ENCODE measurements around the gene ZBTB11.

ZBTB11 gene

DNA sequence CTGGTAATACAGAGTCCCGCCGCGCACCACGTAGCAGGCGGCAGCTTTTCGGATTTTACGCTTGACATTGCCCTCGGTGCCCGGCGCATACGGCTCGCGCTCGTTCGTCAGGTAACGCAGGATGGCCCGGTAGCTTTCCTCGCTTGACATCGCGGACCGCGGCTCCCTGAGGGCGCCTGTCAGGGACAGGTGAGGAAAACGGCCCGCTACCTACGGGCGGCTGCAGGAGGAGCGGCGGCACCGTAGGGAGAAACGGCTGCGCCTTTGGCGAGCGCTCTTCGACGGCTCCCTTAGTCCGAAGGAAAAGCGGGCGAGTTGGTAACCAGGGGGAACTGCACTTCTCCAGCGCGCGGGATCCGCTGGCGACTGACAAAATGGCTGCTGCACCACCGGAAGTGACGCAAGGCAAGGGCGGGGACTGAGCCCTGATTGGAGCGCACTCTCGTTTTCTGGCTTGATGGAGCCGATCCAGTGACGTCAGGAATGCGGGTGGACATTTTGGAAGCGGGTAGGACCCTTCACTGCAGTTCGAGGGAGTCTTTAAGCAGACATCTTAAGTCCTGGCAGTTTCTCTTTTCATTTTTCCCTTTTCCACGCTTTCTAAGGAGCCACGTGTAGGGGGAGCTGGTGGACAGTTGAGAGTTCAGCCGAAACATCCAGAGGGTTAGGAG, at the start of gene ZBTB11 (continued):
- TF ChIP-seq ZNF768 (tag by site-specific recombination; IDR thresholded peaks at IDR 0.05): no peak
- peak; percentile 42 for TF ChIP-seq ZNF654 (tag by site-specific recombination; IDR thresholded peaks at IDR 0.05; ENCODE audit: low read depth)
- no peak for TF ChIP-seq ZBTB48 (tag by site-specific recombination; IDR thresholded peaks at IDR 0.05)
- TF ChIP-seq ZNF394 (tag by site-specific recombination; IDR thresholded peaks at IDR 0.05; ENCODE audit: borderline replicate concordance): peak; percentile 32; the same call in 1 of the 2 replicates
- peak; percentile 46; the same call in 1 of the 2 replicates for TF ChIP-seq SP7 (tag by site-specific recombination; IDR thresholded peaks at IDR 0.05)
- no peak for TF ChIP-seq ZNF530 (tag by site-specific recombination; IDR thresholded peaks at IDR 0.05; ENCODE audit: low read depth)
- TF ChIP-seq, protein P1, sequence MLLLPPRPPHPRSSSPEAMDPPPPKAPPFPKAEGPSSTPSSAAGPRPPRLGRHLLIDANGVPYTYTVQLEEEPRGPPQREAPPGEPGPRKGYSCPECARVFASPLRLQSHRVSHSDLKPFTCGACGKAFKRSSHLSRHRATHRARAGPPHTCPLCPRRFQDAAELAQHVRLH (tag by site-specific recombination; IDR thresholded peaks at IDR 0.05): 0 out of 2 replicates have a peak, but pooled peaks have one; percentile 53
- no peak for TF ChIP-seq ZNF529 (tag by site-specific recombination; IDR thresholded peaks at IDR 0.05; ENCODE audit: insufficient replicate concordance)
- TF ChIP-seq ZNF623 (tag by site-specific recombination; IDR thresholded peaks at IDR 0.05): no peak
- TF ChIP-seq HOXC10 (CRISPR knock-in tag; IDR thresholded peaks at IDR 0.05): no peak
- TF ChIP-seq ZBTB21 (tag by site-specific recombination; IDR thresholded peaks at IDR 0.05): peak; percentile 89
- TF ChIP-seq, protein P2, sequence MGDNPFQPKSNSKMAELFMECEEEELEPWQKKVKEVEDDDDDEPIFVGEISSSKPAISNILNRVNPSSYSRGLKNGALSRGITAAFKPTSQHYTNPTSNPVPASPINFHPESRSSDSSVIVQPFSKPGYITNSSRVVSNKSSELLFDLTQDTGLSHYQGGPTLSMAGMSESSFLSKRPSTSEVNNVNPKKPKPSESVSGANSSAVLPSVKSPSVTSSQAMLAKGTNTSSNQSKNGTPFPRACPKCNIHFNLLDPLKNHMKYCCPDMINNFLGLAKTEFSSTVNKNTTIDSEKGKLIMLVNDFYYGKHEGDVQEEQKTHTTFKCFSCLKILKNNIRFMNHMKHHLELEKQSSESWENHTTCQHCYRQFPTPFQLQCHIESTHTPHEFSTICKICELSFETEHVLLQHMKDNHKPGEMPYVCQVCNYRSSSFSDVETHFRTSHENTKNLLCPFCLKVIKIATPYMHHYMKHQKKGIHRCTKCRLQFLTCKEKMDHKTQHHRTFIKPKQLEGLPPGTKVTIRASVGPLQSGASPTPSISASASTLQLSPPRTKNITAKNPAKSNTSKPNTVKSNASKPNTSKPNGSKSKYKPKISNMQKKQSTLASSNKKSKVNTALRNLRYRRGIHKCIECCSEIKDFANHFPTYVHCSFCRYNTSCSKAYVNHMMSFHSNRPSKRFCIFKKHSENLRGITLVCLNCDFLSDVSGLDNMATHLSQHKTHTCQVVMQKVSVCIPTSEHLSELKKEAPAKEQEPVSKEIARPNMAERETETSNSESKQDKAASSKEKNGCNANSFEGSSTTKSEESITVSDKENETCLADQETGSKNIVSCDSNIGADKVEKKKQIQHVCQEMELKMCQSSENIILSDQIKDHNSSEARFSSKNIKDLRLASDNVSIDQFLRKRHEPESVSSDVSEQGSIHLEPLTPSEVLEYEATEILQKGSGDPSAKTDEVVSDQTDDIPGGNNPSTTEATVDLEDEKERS (tag by site-specific recombination; IDR thresholded peaks at IDR 0.05): no peak
- TF ChIP-seq, protein P3, sequence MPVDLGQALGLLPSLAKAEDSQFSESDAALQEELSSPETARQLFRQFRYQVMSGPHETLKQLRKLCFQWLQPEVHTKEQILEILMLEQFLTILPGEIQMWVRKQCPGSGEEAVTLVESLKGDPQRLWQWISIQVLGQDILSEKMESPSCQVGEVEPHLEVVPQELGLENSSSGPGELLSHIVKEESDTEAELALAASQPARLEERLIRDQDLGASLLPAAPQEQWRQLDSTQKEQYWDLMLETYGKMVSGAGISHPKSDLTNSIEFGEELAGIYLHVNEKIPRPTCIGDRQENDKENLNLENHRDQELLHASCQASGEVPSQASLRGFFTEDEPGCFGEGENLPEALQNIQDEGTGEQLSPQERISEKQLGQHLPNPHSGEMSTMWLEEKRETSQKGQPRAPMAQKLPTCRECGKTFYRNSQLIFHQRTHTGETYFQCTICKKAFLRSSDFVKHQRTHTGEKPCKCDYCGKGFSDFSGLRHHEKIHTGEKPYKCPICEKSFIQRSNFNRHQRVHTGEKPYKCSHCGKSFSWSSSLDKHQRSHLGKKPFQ (tag by site-specific recombination; IDR thresholded peaks at IDR 0.05): no peak
- TF ChIP-seq ZNF555 (tag by site-specific recombination; conservative IDR thresholded peaks at IDR 0.05): no peak
- TF ChIP-seq, protein P4, sequence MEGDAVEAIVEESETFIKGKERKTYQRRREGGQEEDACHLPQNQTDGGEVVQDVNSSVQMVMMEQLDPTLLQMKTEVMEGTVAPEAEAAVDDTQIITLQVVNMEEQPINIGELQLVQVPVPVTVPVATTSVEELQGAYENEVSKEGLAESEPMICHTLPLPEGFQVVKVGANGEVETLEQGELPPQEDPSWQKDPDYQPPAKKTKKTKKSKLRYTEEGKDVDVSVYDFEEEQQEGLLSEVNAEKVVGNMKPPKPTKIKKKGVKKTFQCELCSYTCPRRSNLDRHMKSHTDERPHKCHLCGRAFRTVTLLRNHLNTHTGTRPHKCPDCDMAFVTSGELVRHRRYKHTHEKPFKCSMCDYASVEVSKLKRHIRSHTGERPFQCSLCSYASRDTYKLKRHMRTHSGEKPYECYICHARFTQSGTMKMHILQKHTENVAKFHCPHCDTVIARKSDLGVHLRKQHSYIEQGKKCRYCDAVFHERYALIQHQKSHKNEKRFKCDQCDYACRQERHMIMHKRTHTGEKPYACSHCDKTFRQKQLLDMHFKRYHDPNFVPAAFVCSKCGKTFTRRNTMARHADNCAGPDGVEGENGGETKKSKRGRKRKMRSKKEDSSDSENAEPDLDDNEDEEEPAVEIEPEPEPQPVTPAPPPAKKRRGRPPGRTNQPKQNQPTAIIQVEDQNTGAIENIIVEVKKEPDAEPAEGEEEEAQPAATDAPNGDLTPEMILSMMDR (tag by site-specific recombination; IDR thresholded peaks at IDR 0.05): no peak
- TF ChIP-seq ZSCAN30 (tag by site-specific recombination; IDR thresholded peaks at IDR 0.05): no peak
- no peak for TF ChIP-seq ZNF366 (tag by site-specific recombination; conservative IDR thresholded peaks at IDR 0.05)
- TF ChIP-seq ZNF548 (tag by site-specific recombination; IDR thresholded peaks at IDR 0.05): no peak
- TF ChIP-seq, protein P5, sequence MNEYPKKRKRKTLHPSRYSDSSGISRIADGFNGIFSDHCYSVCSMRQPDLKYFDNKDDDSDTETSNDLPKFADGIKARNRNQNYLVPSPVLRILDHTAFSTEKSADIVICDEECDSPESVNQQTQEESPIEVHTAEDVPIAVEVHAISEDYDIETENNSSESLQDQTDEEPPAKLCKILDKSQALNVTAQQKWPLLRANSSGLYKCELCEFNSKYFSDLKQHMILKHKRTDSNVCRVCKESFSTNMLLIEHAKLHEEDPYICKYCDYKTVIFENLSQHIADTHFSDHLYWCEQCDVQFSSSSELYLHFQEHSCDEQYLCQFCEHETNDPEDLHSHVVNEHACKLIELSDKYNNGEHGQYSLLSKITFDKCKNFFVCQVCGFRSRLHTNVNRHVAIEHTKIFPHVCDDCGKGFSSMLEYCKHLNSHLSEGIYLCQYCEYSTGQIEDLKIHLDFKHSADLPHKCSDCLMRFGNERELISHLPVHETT (tag by site-specific recombination; IDR thresholded peaks at IDR 0.05): peak; percentile 63; the same call in 1 of the 2 replicates
- TF ChIP-seq PRDM1 (tag by site-specific recombination; IDR thresholded peaks at IDR 0.05): peak; percentile 96
- peak; percentile 79 for TF ChIP-seq YY2 (tag by site-specific recombination; IDR thresholded peaks at IDR 0.05)
- TF ChIP-seq, protein P6, sequence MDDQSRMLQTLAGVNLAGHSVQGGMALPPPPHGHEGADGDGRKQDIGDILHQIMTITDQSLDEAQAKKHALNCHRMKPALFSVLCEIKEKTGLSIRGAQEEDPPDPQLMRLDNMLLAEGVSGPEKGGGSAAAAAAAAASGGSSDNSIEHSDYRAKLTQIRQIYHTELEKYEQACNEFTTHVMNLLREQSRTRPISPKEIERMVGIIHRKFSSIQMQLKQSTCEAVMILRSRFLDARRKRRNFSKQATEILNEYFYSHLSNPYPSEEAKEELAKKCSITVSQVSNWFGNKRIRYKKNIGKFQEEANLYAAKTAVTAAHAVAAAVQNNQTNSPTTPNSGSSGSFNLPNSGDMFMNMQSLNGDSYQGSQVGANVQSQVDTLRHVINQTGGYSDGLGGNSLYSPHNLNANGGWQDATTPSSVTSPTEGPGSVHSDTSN (CRISPR knock-in tag; IDR thresholded peaks at IDR 0.05): no peak
- TF ChIP-seq, protein P7, sequence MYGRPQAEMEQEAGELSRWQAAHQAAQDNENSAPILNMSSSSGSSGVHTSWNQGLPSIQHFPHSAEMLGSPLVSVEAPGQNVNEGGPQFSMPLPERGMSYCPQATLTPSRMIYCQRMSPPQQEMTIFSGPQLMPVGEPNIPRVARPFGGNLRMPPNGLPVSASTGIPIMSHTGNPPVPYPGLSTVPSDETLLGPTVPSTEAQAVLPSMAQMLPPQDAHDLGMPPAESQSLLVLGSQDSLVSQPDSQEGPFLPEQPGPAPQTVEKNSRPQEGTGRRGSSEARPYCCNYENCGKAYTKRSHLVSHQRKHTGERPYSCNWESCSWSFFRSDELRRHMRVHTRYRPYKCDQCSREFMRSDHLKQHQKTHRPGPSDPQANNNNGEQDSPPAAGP (tag by site-specific recombination; IDR thresholded peaks at IDR 0.05): peak; percentile 49; the same call in 1 of the 2 replicates
- TF ChIP-seq, protein P8, sequence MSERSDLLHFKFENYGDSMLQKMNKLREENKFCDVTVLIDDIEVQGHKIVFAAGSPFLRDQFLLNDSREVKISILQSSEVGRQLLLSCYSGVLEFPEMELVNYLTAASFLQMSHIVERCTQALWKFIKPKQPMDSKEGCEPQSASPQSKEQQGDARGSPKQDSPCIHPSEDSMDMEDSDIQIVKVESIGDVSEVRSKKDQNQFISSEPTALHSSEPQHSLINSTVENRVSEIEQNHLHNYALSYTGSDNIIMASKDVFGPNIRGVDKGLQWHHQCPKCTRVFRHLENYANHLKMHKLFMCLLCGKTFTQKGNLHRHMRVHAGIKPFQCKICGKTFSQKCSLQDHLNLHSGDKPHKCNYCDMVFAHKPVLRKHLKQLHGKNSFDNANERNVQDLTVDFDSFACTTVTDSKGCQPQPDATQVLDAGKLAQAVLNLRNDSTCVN (tag by site-specific recombination; optimal IDR thresholded peaks at IDR 0.05): peak; percentile 45
- TF ChIP-seq, protein P9, sequence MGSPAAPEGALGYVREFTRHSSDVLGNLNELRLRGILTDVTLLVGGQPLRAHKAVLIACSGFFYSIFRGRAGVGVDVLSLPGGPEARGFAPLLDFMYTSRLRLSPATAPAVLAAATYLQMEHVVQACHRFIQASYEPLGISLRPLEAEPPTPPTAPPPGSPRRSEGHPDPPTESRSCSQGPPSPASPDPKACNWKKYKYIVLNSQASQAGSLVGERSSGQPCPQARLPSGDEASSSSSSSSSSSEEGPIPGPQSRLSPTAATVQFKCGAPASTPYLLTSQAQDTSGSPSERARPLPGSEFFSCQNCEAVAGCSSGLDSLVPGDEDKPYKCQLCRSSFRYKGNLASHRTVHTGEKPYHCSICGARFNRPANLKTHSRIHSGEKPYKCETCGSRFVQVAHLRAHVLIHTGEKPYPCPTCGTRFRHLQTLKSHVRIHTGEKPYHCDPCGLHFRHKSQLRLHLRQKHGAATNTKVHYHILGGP (tag by site-specific recombination; IDR thresholded peaks at IDR 0.05): no peak

Measured in HEK293 (cell line).